IMR-90 (cell line): ENCODE data around the gene RAPH1. TPM values are rescaled to one million over a fixed set of nuclear protein-coding genes. Genes with fewer than 3 reads are reported as not detected.

ENCODE experiments used
- ATAC-seq: fragments of 200-7000 bp; cut with Tn5 transposase; 2 replicates; pipeline ENCODE4 v1.9.1; 2020; ENCODE audit warnings: low read depth, mild to moderate bottlenecking, moderate library complexity
- BruUV-seq: library from RNA; stranded (reverse); fragments of 400-500 nt; replicated peaks from 2 replicates; lab custom pipeline; 2021; lab: Mats Ljungman, UMichigan
- CTCF ChIA-PET: fragments of 300-600 bp; formaldehyde crosslinking; extraction: SDS; loops from one replicate; lab custom pipeline; 2021; ENCODE audit warnings: antibody characterized with exemption; lab: Yijun Ruan, JAX
- POLR2A ChIA-PET: fragments of 300-600 bp; sonication (Branson Sonifier 250); formaldehyde crosslinking; loops from one replicate; lab custom pipeline; 2022; ENCODE audit warnings: antibody characterized with exemption; ENCODE audit not compliant: unreplicated experiment; lab: Charles Lee
- DNase-seq: peaks from one replicate; pipeline ENCODE4 v3.0.0; 2013
- H2AFZ ChIP-seq: replicated peaks from 2 replicates; pipeline ENCODE3; 2013; ENCODE audit warnings: low read length, mild to moderate bottlenecking; ENCODE audit not compliant: poor library complexity
- H2AK5ac ChIP-seq: 2 replicates; pipeline ENCODE4 v1.6.1; 2013; ENCODE audit warnings: low read depth, low read length, inconsistent platforms
- H2AK9ac ChIP-seq: replicated peaks from 2 replicates; pipeline ENCODE3; 2013; ENCODE audit warnings: mild to moderate bottlenecking, low read depth, low read length, moderate library complexity; ENCODE audit not compliant: poor library complexity
- H2BK120ac ChIP-seq: 2 replicates; pipeline ENCODE4 v1.6.1; 2013; ENCODE audit warnings: low read depth, low read length, inconsistent platforms
- H2BK15ac ChIP-seq: 3 replicates; pipeline ENCODE4 v1.6.1; 2013; ENCODE audit warnings: low read depth, low read length, inconsistent platforms
- H2BK20ac ChIP-seq: 2 replicates; pipeline ENCODE4 v1.6.1; 2013; ENCODE audit warnings: low read depth, mild to moderate bottlenecking, inconsistent platforms, low read length, moderate library complexity
- H2BK5ac ChIP-seq: 2 replicates; pipeline ENCODE4 v1.6.1; 2013; ENCODE audit warnings: mild to moderate bottlenecking, low read depth, low read length, inconsistent platforms; ENCODE audit not compliant: poor library complexity, severe bottlenecking
- H3K14ac ChIP-seq: replicated peaks from 2 replicates; pipeline ENCODE4 v1.6.1; 2013; ENCODE audit warnings: low read depth, low read length, inconsistent platforms
- H3K18ac ChIP-seq: 2 replicates; pipeline ENCODE4 v1.6.1; 2013; ENCODE audit warnings: low read depth, low read length, control low read depth
- H3K23ac ChIP-seq: 2 replicates; pipeline ENCODE4 v1.6.1; 2013; ENCODE audit warnings: low read depth, low read length, inconsistent platforms
- H3K27ac ChIP-seq: 2 replicates; pipeline ENCODE4 v1.5.1; 2013; ENCODE audit warnings: mild to moderate bottlenecking, control low read depth, low read length; ENCODE audit not compliant: insufficient read depth
- H3K27me3 ChIP-seq: 2 replicates; pipeline ENCODE4 v1.6.1; 2013; ENCODE audit warnings: low read length; ENCODE audit not compliant: control insufficient read depth, insufficient read depth
- H3K36me3 ChIP-seq: 2 replicates; pipeline ENCODE4 v1.6.1; 2013; ENCODE audit warnings: low read length, mixed read lengths; ENCODE audit not compliant: control insufficient read depth, insufficient read depth
- H3K4ac ChIP-seq: 2 replicates; pipeline ENCODE4 v1.6.1; 2013; ENCODE audit warnings: low read depth, low read length, inconsistent platforms
- H3K4me1 ChIP-seq: 2 replicates; pipeline ENCODE4 v1.6.1; 2013; ENCODE audit warnings: low read length, mixed read lengths; ENCODE audit not compliant: control insufficient read depth, insufficient read depth
- H3K4me2 ChIP-seq: 2 replicates; pipeline ENCODE4 v1.6.1; 2013; ENCODE audit warnings: low read depth, mild to moderate bottlenecking, control low read depth, low read length, moderate library complexity
- H3K4me3 ChIP-seq: 2 replicates; pipeline ENCODE4 v1.5.1; 2013; ENCODE audit warnings: low read depth, mild to moderate bottlenecking, control low read depth, low read length, moderate library complexity; ENCODE audit not compliant: insufficient read depth
- H3K56ac ChIP-seq: 2 replicates; pipeline ENCODE4 v1.6.1; 2013; ENCODE audit warnings: low read length, inconsistent platforms; ENCODE audit not compliant: insufficient read depth; ENCODE audit errors: extremely low read depth
- H3K79me1 ChIP-seq, 2 experiments: 2 replicates each; pipeline ENCODE4 v1.6.1; 2013; ENCODE audit warnings: low read length in 2 of 2, inconsistent platforms in 1 of 2, low read depth in 1 of 2
- H3K9ac ChIP-seq: 2 replicates; pipeline ENCODE4 v1.6.1; 2013; ENCODE audit warnings: low read depth, low read length, control low read depth
- H3K9me1 ChIP-seq: 2 replicates; pipeline ENCODE4 v1.6.1; 2013; ENCODE audit warnings: low read length, inconsistent platforms; ENCODE audit not compliant: insufficient read depth
- H3K9me3 ChIP-seq: 2 replicates; pipeline ENCODE4 v1.6.1; 2013; ENCODE audit warnings: low read length; ENCODE audit not compliant: control insufficient read depth, insufficient read depth
- H4K20me1 ChIP-seq: 2 replicates; pipeline ENCODE4 v1.6.1; 2013; ENCODE audit warnings: low read length, inconsistent platforms; ENCODE audit not compliant: insufficient read depth
- H4K5ac ChIP-seq: 2 replicates; pipeline ENCODE4 v1.6.1; 2013; ENCODE audit warnings: mild to moderate bottlenecking, low read depth, low read length, control low read depth
- H4K8ac ChIP-seq, 2 experiments: 2 replicates each; pipeline ENCODE4 v1.6.1; 2013; ENCODE audit warnings: low read depth in 2 of 2, low read length in 2 of 2, control low read depth in 1 of 2, inconsistent platforms in 1 of 2
- H4K91ac ChIP-seq: 2 replicates; pipeline ENCODE4 v1.6.1; 2013; ENCODE audit warnings: low read depth, low read length, inconsistent platforms; ENCODE audit not compliant: insufficient read depth
- BHLHE40 ChIP-seq: fragments of 150-350 bp; IDR thresholded peaks from 2 replicates; pipeline ENCODE4 v1.6.1; 2016; ENCODE audit warnings: mild to moderate bottlenecking, low read depth, low read length
- CEBPB ChIP-seq: IDR thresholded peaks from 2 replicates; pipeline ENCODE4 v1.6.1; 2012; ENCODE audit warnings: low read depth, low read length, improper control_type of control experiment
- CHD1 ChIP-seq: IDR thresholded peaks from 2 replicates; pipeline ENCODE4 v1.6.1; 2012; ENCODE audit warnings: low read depth, low read length, improper control_type of control experiment
- CTCF ChIP-seq: conservative IDR thresholded peaks from 2 replicates; pipeline ENCODE4 v1.5.1; 2012; ENCODE audit warnings: mild to moderate bottlenecking, low read depth, low read length, improper control_type of control experiment
- ELK1 ChIP-seq: fragments of 150-350 bp; IDR thresholded peaks from 2 replicates; pipeline ENCODE4 v1.6.1; 2016; ENCODE audit warnings: low read depth, mild to moderate bottlenecking, low read length, moderate library complexity, borderline replicate concordance
- FOS ChIP-seq: fragments of 150-350 bp; IDR thresholded peaks from 2 replicates; pipeline ENCODE4 v1.6.1; 2016; ENCODE audit warnings: low read depth, low read length
- MAFK ChIP-seq: IDR thresholded peaks from 2 replicates; pipeline ENCODE4 v1.6.1; 2012; ENCODE audit warnings: low read depth, low read length, improper control_type of control experiment
- MAZ ChIP-seq: IDR thresholded peaks from 2 replicates; pipeline ENCODE4 v1.6.1; 2012; ENCODE audit warnings: low read depth, mild to moderate bottlenecking, low read length, improper control_type of control experiment, moderate library complexity, borderline replicate concordance
- MXI1 ChIP-seq: IDR thresholded peaks from 2 replicates; pipeline ENCODE4 v1.6.1; 2012; ENCODE audit warnings: low read depth, mild to moderate bottlenecking, low read length, moderate library complexity, borderline replicate concordance
- NFE2L2 ChIP-seq: fragments of 150-350 bp; IDR thresholded peaks from 2 replicates; pipeline ENCODE4 v1.6.1; 2016; ENCODE audit warnings: low read depth, mild to moderate bottlenecking, low read length
- POLR2A ChIP-seq: IDR thresholded peaks from 2 replicates; pipeline ENCODE4 v1.6.1; 2012; ENCODE audit warnings: mild to moderate bottlenecking, low read depth, low read length
- RAD21 ChIP-seq: IDR thresholded peaks from 2 replicates; pipeline ENCODE4 v1.6.1; 2012; ENCODE audit warnings: low read length, improper control_type of control experiment
- RCOR1 ChIP-seq: IDR thresholded peaks from 2 replicates; pipeline ENCODE4 v1.6.1; 2012; ENCODE audit warnings: mild to moderate bottlenecking, low read length, improper control_type of control experiment; ENCODE audit not compliant: insufficient replicate concordance
- RFX5 ChIP-seq: IDR thresholded peaks from 2 replicates; pipeline ENCODE4 v1.8.0; 2012; ENCODE audit warnings: low read depth, mild to moderate bottlenecking, low read length, moderate library complexity
- SMC3 ChIP-seq: fragments of 150-350 bp; IDR thresholded peaks from 2 replicates; pipeline ENCODE4 v1.6.1; 2016; ENCODE audit warnings: low read depth, mild to moderate bottlenecking, antibody characterized with exemption, low read length, moderate library complexity
- WGBS, 2 experiments: methylation state at CpG; one replicate each; pipeline versions ENCODE4 v1.1.5 to v1.1.7; 2013; ENCODE audit warnings: missing lambda C conversion rate in 2 of 2; ENCODE audit not compliant: insufficient read length in 1 of 2; ENCODE audit errors: extremely low coverage in 2 of 2; 5-methylcytosine and 5-hydroxymethylcytosine counted together
- dilution Hi-C: fragments of 300-500 bp; cut with HindIII; formaldehyde crosslinking; loops from one replicate; pipeline ENCODE4 v1.14.3; 2018; ENCODE audit warnings: low sequenced_read_pairs; ENCODE audit not compliant: unreplicated experiment
- in situ Hi-C: fragments of 300-500 bp; cut with MboI; formaldehyde crosslinking; loops from 3 replicates; pipeline ENCODE4 v1.14.3; 2019; ENCODE audit warnings: low sequenced_read_pairs, inconsistent platforms, mixed read lengths
- intact Hi-C: fragments of 100-400 bp; cut with micrococcal nuclease; formaldehyde crosslinking; loops from 2 replicates; pipeline ENCODE4 v1.10.0; 2022
- polyA plus RNA-seq, 3 experiments: library from polyadenylated mRNA; depleted of rRNA; stranded (reverse); fragments of >200 nt; gene quantifications; 2 replicates each; pipeline ENCODE4 v1.2.3, GENCODE V29; 2012; ENCODE audit warnings: low replicate concordance in 1 of 3
- total RNA-seq: library from RNA; depleted of rRNA; stranded (reverse); fragments of >200 nt; gene quantifications from 2 replicates; pipeline ENCODE4 v1.2.3, GENCODE V29; 2012
- TF ChIP-seq, protein P1 (sequence below): fragments of 150-350 bp; IDR thresholded peaks from 2 replicates; pipeline ENCODE4 v1.6.1; 2017; ENCODE audit warnings: mild to moderate bottlenecking, antibody characterized with exemption, low read length, low read depth

RAPH1 gene
- total and polyA plus RNA-seq, 2 of the 4 experiments (the other 2 are of a cell fraction) = 7.5 to 15.1 TPM

DNA sequence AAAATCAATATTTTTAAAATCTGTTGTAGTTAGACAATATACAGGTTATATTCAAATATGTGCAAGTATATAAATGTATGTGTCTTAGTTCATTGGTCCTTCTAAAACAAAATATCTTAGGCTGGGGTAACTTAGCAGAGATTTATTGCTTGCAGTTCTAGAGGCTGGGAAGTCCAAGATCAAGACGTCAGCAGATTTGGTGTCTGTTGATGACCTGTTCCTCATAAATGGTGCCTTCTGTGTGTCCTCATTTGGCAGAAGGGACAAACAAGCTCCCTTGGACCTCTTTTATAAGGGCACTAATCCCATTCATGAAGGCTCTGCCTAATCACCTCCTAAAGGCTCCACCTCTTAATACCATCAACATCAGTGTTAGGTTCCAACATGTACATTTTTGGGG lies 175.7 kb downstream of the RAPH1 start:
- ATAC-seq (no peak), DNase-seq (no peak)
- Histone ChIP-seq H3K9me1 (0 out of 2 replicates have a peak, but pooled peaks cover 2% of the 10 kb centered on the region), H2BK120ac (no peak overlapping the region), H3K36me3 (peaks cover 4% of the 10 kb centered on the region; the same call in 1 of the 2 replicates), H3K23ac (no peak overlapping the region), H2AK9ac (no peak overlapping the region), H2BK5ac (no peak overlapping the region), H2BK20ac (no peak overlapping the region), H3K4me2 (no peak overlapping the region), H3K27me3 (no peaks in the 10 kb centered on the region), H3K4me3 (no peak overlapping the region), H3K9ac (no peak overlapping the region), H4K8ac (no peak overlapping the region), H3K14ac (no peak overlapping the region), H2AK5ac (no peak overlapping the region), H4K20me1 (peaks cover 3% of the 10 kb centered on the region; the same call in 1 of the 2 replicates), H4K91ac (no peak overlapping the region), H3K56ac (no peak overlapping the region), H3K18ac (no peak overlapping the region), H3K9me3 (no peaks in the 10 kb centered on the region), H3K27ac (no peak overlapping the region), H3K79me1 (peaks cover 38 to 59% of the 10 kb centered on the region in 2 experiments), H3K4me1 (no peaks in the 10 kb centered on the region), H3K4ac (no peak overlapping the region), H4K5ac (no peak overlapping the region), H2BK15ac (no peak overlapping the region), H2AFZ (no peak overlapping the region)
- in situ Hi-C loops = no loop called here
- dilution Hi-C loops = no loop called here
- intact Hi-C loops = no loop called here
- ChIA-PET POLR2A (no interaction called here), CTCF (interaction anchor here (0.5 kb wide), 1 partner anchor 30 kb away, joined by 6 read pairs; no protein-coding TSS in a partner anchor)
- no TSS peak for BruUV-seq
- no CpG with 5 or more reads among the region's 1 CpG for WGBS, 2 experiments
- TF ChIP-seq MXI1 = no peak
- no peak for TF ChIP-seq MAFK
- TF ChIP-seq FOS = no peak
- TF ChIP-seq ELK1 = no peak
- no peak for TF ChIP-seq MAZ
- TF ChIP-seq CEBPB = no peak
- no peak for TF ChIP-seq RAD21
- TF ChIP-seq, protein P1, sequence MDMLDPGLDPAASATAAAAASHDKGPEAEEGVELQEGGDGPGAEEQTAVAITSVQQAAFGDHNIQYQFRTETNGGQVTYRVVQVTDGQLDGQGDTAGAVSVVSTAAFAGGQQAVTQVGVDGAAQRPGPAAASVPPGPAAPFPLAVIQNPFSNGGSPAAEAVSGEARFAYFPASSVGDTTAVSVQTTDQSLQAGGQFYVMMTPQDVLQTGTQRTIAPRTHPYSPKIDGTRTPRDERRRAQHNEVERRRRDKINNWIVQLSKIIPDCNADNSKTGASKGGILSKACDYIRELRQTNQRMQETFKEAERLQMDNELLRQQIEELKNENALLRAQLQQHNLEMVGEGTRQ = no peak
- TF ChIP-seq RFX5 = no peak
- no peak for TF ChIP-seq RCOR1
- TF ChIP-seq NFE2L2 = no peak
- TF ChIP-seq BHLHE40 = no peak
- no peak for TF ChIP-seq CTCF
- TF ChIP-seq POLR2A = no peak
- no peak for TF ChIP-seq SMC3
- no peak for TF ChIP-seq CHD1
